Measurements from ENCODE around the gene PFKFB3.
"Not testable (repeated sequence)": the region's sequence is repeated elsewhere in the genome, so short reads cannot be mapped to it uniquely, and the experiment has no call there.

Gene PFKFB3

DNA sequence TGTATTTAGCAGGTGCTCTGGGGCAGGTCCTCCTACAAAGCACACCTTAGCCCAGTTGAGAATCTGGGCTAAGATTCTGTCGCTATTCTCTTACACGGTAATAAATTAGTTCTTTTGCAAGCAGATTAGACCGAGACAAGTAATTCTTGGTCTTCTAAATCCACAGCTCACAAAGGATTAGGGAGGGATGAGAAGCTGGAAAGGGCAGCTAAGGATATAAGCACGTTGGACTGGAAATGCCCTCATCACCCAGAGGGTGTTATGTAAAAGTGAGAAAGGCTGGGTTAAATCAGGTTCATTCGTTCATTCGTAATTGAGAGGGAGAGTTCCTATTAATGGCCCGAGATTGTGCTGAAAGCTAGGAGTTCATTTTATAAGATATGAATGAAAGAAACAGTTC is 41.8 kb downstream of the PFKFB3 start:
- ATAC-seq (ENCODE audit: low read depth) (no peak), DNase-seq (ENCODE audit: low spot score) (no peak)
- Histone ChIP-seq H3K27me3 (ENCODE audit: insufficient read depth, poor library complexity, severe bottlenecking) (no peaks in the 10 kb centered on the region), H3K4me3 (ENCODE audit: severe bottlenecking) (no peak overlapping the region), H3K4me1 (ENCODE audit: insufficient read depth, poor library complexity, severe bottlenecking) (peaks cover 1% of the 10 kb centered on the region), H3K27ac (ENCODE audit: poor library complexity, severe bottlenecking) (no peak overlapping the region), H3K36me3 (ENCODE audit: low read depth) (no peaks in the 10 kb centered on the region), H3K9me3 (ENCODE audit: severe bottlenecking) (no peaks in the 10 kb centered on the region)
- TF ChIP-seq, protein P1, sequence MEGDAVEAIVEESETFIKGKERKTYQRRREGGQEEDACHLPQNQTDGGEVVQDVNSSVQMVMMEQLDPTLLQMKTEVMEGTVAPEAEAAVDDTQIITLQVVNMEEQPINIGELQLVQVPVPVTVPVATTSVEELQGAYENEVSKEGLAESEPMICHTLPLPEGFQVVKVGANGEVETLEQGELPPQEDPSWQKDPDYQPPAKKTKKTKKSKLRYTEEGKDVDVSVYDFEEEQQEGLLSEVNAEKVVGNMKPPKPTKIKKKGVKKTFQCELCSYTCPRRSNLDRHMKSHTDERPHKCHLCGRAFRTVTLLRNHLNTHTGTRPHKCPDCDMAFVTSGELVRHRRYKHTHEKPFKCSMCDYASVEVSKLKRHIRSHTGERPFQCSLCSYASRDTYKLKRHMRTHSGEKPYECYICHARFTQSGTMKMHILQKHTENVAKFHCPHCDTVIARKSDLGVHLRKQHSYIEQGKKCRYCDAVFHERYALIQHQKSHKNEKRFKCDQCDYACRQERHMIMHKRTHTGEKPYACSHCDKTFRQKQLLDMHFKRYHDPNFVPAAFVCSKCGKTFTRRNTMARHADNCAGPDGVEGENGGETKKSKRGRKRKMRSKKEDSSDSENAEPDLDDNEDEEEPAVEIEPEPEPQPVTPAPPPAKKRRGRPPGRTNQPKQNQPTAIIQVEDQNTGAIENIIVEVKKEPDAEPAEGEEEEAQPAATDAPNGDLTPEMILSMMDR (IDR thresholded peaks at IDR 0.05; ENCODE audit: poor library complexity, severe bottlenecking) = no peak

DNA sequence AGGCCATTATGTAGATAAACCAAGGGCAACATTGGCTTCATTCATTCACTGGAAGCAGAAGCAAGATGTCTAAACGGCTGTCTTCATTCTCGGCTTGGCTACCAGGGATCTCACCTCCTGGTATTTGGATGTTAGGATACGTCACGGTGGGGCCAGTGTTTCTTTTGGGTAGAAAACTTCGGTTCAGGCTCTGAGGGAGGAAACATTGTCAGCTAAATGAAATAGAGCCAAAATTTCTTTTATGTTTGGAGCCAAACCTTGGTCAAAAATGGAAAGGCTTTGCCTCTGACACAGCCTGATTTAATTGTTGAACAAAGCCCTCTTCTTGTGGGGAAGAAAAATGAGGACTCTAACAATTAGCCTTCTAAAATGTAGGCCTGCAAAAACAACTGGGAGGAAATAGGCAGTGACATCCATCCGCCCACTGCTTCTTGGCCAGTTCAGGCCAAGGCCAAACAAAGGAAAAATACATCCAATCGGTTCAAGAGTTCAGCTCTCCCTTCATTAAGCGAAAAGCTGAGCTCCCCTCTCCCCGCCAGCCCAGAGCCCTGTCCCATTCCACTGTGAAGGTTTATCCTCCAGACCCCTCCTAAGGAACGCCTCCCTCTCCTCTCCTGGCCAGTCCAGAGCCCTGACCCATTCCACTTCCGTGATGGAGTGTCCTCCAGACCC is 44.4 kb downstream of the PFKFB3 start:
- H3K27ac ChIP-seq (ENCODE audit: poor library complexity, severe bottlenecking) = no peak overlapping the region
- no peak for DNase-seq (ENCODE audit: low spot score)

DNA sequence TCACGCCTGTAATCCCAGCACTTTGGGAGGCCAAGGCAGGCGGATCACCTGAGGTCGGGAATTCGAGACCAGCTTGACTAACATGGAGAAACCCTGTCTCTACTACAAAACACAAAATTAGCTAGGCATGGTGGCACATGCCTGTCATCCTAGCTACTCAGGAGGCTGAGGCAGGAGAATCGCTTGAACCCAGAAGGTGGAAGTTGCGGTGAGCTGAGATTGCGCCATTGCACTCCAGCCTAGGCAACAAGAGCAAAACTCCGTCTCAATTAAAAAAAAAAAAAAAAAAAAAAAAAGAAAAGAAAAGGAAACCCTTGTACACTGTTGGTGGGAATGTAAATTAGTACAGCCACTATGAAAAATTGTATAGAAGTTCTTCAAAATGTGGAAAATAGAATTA is 46.2 kb downstream of the PFKFB3 start:
- DNase-seq (ENCODE audit: low spot score); H3K9me3 ChIP-seq (ENCODE audit: severe bottlenecking); H3K4me1 ChIP-seq (ENCODE audit: insufficient read depth, poor library complexity, severe bottlenecking); H3K27ac ChIP-seq (ENCODE audit: poor library complexity, severe bottlenecking); ATAC-seq (ENCODE audit: low read depth); H3K27me3 ChIP-seq (ENCODE audit: insufficient read depth, poor library complexity, severe bottlenecking); H3K36me3 ChIP-seq (ENCODE audit: low read depth); H3K4me3 ChIP-seq (ENCODE audit: severe bottlenecking): not testable (repeated sequence)

More for the DNA sequence above, 44.4 kb downstream of the PFKFB3 start:
- H3K4me3 ChIP-seq (ENCODE audit: severe bottlenecking) = no peak overlapping the region
- no peaks in the 10 kb centered on the region for H3K27me3 ChIP-seq (ENCODE audit: insufficient read depth, poor library complexity, severe bottlenecking)
- H3K9me3 ChIP-seq (ENCODE audit: severe bottlenecking) = no peaks in the 10 kb centered on the region
- TF ChIP-seq, protein P1 (IDR thresholded peaks at IDR 0.05; ENCODE audit: poor library complexity, severe bottlenecking) = no peak
- no peaks in the 10 kb centered on the region for H3K36me3 ChIP-seq (ENCODE audit: low read depth)
- H3K4me1 ChIP-seq (ENCODE audit: insufficient read depth, poor library complexity, severe bottlenecking) = no peaks in the 10 kb centered on the region
- no peak for ATAC-seq (ENCODE audit: low read depth)

DNA sequence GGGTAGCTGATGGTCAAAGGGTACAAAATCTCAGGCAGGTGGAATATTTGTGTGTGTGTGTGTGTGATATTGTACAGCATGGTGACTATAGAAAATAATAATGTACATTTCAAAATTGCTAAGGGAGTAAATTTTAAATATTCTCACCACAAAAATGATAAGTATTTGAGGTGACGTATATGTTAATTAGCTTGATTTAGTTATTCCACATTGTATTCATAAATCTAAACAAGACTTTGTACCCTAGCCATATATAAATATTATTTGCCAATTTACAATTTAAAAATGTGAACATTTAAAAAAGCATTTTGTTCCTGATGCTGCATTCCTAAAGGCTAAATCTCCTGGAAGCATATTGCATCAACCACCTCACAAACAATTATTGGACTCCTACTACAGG is 47.0 kb downstream of the PFKFB3 start:
- H3K27me3 ChIP-seq (ENCODE audit: insufficient read depth, poor library complexity, severe bottlenecking) = no peaks in the 10 kb centered on the region

DNA sequence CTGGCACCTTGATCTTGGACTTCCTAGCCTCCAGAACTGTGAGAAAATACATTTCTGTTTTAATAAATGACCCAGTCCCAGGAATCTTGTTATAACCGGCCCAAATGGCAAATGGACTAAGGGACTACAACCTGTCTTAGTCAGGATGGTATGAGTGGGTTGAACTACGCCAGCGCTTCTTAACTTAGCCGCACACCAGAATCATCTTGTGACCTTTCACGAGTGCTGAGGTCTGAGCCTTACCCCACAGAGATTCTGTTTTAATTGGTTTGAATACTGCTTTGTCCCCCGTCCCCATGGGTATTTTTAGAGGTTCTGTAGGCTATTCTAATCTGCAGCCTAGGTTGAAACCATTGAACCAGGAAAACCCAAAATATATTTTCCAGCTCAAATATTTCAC is 48.0 kb downstream of the PFKFB3 start:
- TF ChIP-seq, protein P1 (IDR thresholded peaks at IDR 0.05; ENCODE audit: poor library complexity, severe bottlenecking) = no peak
- DNase-seq (ENCODE audit: low spot score) (no peak), ATAC-seq (ENCODE audit: low read depth) (no peak)
- Histone ChIP-seq H3K27ac (ENCODE audit: poor library complexity, severe bottlenecking) (no peak overlapping the region), H3K27me3 (ENCODE audit: insufficient read depth, poor library complexity, severe bottlenecking) (no peaks in the 10 kb centered on the region), H3K36me3 (ENCODE audit: low read depth) (no peaks in the 10 kb centered on the region), H3K4me3 (ENCODE audit: severe bottlenecking) (no peak overlapping the region), H3K4me1 (ENCODE audit: insufficient read depth, poor library complexity, severe bottlenecking) (no peaks in the 10 kb centered on the region), H3K9me3 (ENCODE audit: severe bottlenecking) (no peaks in the 10 kb centered on the region)

More for the DNA sequence above, 47.0 kb downstream of the PFKFB3 start:
- H3K36me3 ChIP-seq (ENCODE audit: low read depth) = no peaks in the 10 kb centered on the region
- no peak overlapping the region for H3K27ac ChIP-seq (ENCODE audit: poor library complexity, severe bottlenecking)
- no peak for DNase-seq (ENCODE audit: low spot score)
- H3K4me1 ChIP-seq (ENCODE audit: insufficient read depth, poor library complexity, severe bottlenecking) = no peaks in the 10 kb centered on the region
- TF ChIP-seq, protein P1 (IDR thresholded peaks at IDR 0.05; ENCODE audit: poor library complexity, severe bottlenecking) = no peak
- H3K9me3 ChIP-seq (ENCODE audit: severe bottlenecking) = no peaks in the 10 kb centered on the region
- no peak overlapping the region for H3K4me3 ChIP-seq (ENCODE audit: severe bottlenecking)
- no peak for ATAC-seq (ENCODE audit: low read depth)
